ENCODE data around the gene KRTAP10-10.

Gene KRTAP10-10

DNA sequence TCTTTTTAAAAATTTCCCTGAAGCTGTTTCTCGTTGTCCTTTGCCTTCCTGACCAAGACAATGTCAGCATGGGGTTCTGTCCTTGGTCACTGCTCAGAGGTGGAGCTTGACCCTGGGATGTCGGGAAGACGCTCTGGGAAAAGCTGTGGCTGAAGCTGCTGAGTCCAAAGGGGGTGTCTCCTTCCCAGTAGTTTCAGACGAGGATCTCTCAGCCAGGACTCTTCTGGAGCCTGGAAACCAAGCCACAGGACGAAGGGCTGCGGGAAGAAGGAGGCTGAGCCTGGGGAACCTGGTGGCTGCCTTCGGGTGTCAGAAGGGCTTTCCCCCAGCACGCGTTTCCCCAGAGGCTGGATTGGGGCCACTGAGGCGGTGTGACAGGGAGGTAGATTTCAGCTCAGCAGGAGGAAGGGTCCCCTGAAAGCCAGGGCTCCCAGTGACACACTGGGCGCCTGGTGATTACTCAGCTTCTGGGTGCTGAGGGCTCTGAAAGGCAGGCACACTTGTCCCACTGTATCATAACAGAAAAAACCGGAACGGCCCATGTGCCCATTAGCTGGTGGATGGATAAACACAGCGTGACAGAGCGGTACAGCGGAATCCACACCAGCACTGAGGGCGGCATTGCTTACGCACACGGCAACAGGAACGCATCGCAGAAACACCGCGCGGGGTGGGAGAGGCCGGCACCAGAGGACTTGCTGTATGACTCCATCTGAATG, 49.8 kb downstream of the KRTAP10-10 start:
- Histone ChIP-seq H3K27ac (ENCODE audit: low read depth, low read length) (no peak overlapping the region), H3K4me3 (ENCODE audit: low read depth, low read length) (no peak overlapping the region), H3K36me3 (ENCODE audit: control insufficient read depth, insufficient read depth, low read length) (no peaks in the 10 kb centered on the region), H3K9me3 (ENCODE audit: control insufficient read depth, insufficient read depth, low read depth, low read length) (no peaks in the 10 kb centered on the region), H3K9ac (ENCODE audit: low read length) (no peak overlapping the region), H3K27me3 (ENCODE audit: control insufficient read depth, insufficient read depth, low read length) (no peaks in the 10 kb centered on the region), H3K4me1 (ENCODE audit: control insufficient read depth, insufficient read depth, low read length) (peaks cover 17% of the 10 kb centered on the region)

DNA sequence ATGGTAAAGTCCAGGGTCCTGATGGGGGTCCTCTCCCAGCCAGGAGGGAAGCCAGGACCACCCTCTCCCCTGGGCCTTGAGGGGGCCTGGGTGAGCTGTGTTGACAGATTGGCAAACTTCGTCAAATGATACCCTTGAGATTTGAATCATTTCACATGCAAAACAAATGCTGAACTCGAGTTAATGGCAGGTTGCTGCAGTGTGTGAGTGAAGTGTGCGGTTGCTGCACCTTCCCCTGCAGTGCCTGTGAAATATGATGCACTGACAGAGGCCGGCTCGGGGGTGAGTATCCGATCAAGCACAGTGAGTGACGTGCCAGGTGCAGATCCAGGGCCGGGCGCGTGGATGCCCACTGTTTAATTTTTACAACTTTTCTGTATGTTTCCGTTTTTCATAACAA, 50.5 kb downstream of the KRTAP10-10 start:
- Histone ChIP-seq H3K9me3 (ENCODE audit: control insufficient read depth, insufficient read depth, low read depth, low read length) (peaks cover 2% of the 10 kb centered on the region; the same call in 1 of the 2 replicates), H3K36me3 (ENCODE audit: control insufficient read depth, insufficient read depth, low read length) (no peaks in the 10 kb centered on the region), H3K4me1 (ENCODE audit: control insufficient read depth, insufficient read depth, low read length) (peaks cover 15% of the 10 kb centered on the region), H3K27ac (ENCODE audit: low read depth, low read length) (no peak overlapping the region), H3K27me3 (ENCODE audit: control insufficient read depth, insufficient read depth, low read length) (no peaks in the 10 kb centered on the region), H3K9ac (ENCODE audit: low read length) (no peak overlapping the region), H3K4me3 (ENCODE audit: low read depth, low read length) (no peak overlapping the region)
